Activated naive CD4-positive, alpha-beta T cell (primary cell): ENCODE measurements around the gene CRIP1.

Source experiments
- DNase-seq, 4 experiments: peaks; one replicate each; lab custom pipeline; 2025; lab: John Stamatoyannopoulos, UW

The CRIP1 gene

GRCh38 chr14:105480807-105481801, 5.6 kb upstream of the CRIP1 start:
- peak; percentile 81 to 88 (median 85) for DNase-seq

- peak; percentile 59 to 90 (median 78) for DNase-seq
Measured at GRCh38 chr14:105481886-105482457, 4.7 kb upstream of the CRIP1 start.

GRCh38 chr14:105482486-105483110, 4.1 kb upstream of the CRIP1 start:
- DNase-seq, result no peak

- DNase-seq, result no peak
Measured at GRCh38 chr14:105483300-105484068, 3.2 kb upstream of the CRIP1 start.

GRCh38 chr14:105484069-105484996, 2.4 kb upstream of the CRIP1 start:
- DNase-seq, result peak in 2 of 4 experiments; percentile 46 to 52

- DNase-seq, result no peak
Measured at GRCh38 chr14:105484997-105485393, 1.7 kb upstream of the CRIP1 start.

GRCh38 chr14:105485739-105486162, 935 bp upstream of the CRIP1 start:
- DNase-seq, result peak in 1 of 4 experiments; percentile 23

- DNase-seq, result peak in 1 of 4 experiments; percentile 52
Measured at GRCh38 chr14:105486974-105487448, 325 bp downstream of the CRIP1 start.

GRCh38 chr14:105487449-105487985, 831 bp downstream of the CRIP1 start:
- DNase-seq, result peak in 2 of 4 experiments; percentile 65 to 70

GRCh38 chr14:105487986-105488777, 1.5 kb downstream of the CRIP1 start:
- DNase-seq, result peak in 2 of 4 experiments; percentile 38 to 51

- no peak for DNase-seq
Measured at GRCh38 chr14:105488781-105489541, 2.3 kb downstream of the CRIP1 start.

- peak; percentile 57 to 78 (median 70) for DNase-seq
Measured at GRCh38 chr14:105489542-105490266, 3.0 kb downstream of the CRIP1 start.

- DNase-seq, result no peak
Measured at GRCh38 chr14:105490267-105490571, 3.5 kb downstream of the CRIP1 start.

GRCh38 chr14:105490572-105491365, 4.1 kb downstream of the CRIP1 start, which contains the start of gene TEDC1:
TSS of gene TEDC1 (plus strand) at chr14:105491246. CDS start at chr14:105491376, 130 bp downstream.
- peak; percentile 100 for DNase-seq

- peak; percentile 68 to 78 (median 72) for DNase-seq
Measured at GRCh38 chr14:105491366-105491973, 4.8 kb downstream of the CRIP1 start.
